HG02970 (cell line): ENCODE results near the gene CORO1C.
A peak's percentile ranks its signal among the peaks of the same experiment; 100 is the strongest.
"Not testable (repeated sequence)": the region's sequence is repeated elsewhere in the genome, so short reads cannot be mapped to it uniquely, and the experiment has no call there.

Experiments
- ATAC-seq: cut with Tn5 transposase; IDR thresholded peaks from one replicate; pipeline ENCODE4 v1.9.1; 2021; ENCODE audit warnings: mild to moderate bottlenecking, moderate library complexity, moderate number of reproducible peaks; ENCODE audit not compliant: unreplicated experiment, low FRiP score

Gene CORO1C

DNA sequence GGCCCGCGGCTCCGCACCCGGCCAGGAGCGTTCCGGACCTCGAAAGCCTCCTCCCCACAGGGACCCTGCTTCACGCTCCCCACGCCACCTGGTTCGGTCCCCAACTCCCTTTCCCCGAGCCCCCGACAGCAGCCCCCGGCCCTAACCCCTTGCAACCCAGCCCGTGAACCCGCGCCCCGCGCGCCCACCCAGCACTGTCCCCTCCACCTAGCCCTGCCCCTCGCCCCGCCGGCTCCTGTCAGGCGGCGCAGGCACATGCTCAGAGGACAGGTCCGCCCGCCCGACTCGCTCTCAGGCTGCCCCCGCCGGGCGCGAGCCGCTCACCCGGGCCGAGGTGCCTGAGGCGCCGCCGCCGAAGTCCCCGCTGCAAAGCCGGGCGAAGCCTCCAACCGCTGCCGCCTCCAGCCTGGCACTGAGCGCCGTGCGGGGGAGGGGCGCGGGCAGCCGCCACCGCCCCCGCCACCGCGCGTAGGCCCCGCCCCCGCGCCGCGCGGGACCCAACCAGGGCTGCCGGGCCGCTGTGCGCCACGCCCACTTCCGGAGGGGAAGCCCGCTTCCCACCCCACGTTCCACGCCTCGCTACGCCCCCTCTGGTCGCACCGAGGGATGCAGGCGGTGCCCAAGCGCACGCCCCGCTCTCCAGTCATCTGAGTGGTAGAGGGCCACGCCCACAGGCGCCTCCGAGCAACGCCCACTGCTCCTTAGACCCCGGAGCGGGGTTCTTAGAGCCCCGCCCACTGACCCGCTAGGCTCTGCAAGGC lies at the start of gene CORO1C:
CORO1C (minus strand) TSS at position 414 of the 761 bp plus-strand sequence. CDS start 30,200 bp downstream, outside the sequence.
- peak; percentile 77 for ATAC-seq

DNA sequence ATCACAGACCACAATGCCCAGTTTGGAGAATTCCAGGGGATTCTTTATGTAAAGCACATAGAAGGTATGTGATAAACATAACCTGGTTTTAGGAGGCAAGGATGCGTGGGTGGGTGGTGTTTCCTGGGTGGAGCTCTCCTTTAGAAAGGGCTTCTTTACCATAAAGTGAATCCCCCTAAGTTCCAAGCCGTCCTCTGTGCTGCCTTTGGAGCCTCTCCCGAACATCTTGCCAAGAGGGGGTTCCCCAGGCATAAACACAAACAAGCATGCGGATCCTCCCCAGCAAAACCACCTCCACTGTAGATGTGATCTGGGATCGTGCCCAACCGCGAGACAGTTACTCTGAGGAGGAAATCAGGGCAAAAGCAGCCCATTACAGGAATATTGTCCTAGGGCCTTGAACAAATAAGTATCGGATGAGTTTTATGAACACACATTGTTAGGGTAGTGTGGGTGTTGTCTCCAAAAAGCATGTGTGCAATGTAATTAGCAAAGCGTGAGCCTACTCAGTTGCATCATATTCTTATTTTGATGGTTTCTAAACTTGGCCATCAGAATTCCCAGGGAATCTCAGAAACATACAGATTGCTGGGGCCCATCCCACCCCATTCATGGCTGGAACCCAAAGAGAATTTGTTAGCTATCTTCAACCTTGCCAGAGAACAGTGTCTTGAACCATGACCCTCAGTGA lies 48.8 kb upstream of the CORO1C start:
- ATAC-seq: no peak

DNA sequence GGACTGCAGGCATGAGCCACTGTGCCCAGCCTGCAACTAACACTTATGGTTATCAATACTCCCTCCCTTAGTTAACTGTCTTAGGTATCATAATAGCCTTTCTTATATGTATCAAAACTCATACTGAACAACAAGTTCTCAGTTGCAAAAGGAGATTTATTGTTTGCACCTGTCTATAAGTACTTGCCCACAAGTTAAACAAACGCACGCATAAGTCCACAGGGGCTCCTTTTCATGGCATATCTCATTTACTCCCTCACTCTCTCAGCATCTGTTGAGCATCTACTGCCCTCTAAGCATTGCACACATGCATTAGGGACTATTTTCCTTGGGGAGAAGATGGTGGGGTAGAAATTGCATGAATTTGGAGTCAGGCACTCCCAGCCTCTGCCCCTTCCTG lies 46.7 kb upstream of the CORO1C start:
- no peak for ATAC-seq

DNA sequence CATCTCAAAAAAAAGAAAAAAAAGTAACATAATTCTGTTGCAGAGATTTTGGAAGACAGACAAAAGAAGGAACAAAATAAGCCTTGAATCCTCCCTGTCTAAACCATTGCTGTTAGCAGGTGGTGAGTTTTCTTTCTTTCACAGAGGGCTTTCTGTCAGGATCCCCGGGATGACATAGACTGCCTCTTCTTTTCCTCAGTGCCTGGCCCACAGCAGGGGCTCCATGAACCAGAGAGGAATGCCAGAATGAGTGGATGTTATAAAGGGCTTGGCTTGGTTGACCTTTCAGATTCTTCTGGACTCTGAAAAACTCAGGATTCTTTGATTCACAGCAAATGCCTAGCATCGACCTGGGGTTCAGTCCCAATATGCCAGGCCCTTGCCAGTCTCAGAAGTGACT lies 45.8 kb upstream of the CORO1C start:
- no peak for ATAC-seq

DNA sequence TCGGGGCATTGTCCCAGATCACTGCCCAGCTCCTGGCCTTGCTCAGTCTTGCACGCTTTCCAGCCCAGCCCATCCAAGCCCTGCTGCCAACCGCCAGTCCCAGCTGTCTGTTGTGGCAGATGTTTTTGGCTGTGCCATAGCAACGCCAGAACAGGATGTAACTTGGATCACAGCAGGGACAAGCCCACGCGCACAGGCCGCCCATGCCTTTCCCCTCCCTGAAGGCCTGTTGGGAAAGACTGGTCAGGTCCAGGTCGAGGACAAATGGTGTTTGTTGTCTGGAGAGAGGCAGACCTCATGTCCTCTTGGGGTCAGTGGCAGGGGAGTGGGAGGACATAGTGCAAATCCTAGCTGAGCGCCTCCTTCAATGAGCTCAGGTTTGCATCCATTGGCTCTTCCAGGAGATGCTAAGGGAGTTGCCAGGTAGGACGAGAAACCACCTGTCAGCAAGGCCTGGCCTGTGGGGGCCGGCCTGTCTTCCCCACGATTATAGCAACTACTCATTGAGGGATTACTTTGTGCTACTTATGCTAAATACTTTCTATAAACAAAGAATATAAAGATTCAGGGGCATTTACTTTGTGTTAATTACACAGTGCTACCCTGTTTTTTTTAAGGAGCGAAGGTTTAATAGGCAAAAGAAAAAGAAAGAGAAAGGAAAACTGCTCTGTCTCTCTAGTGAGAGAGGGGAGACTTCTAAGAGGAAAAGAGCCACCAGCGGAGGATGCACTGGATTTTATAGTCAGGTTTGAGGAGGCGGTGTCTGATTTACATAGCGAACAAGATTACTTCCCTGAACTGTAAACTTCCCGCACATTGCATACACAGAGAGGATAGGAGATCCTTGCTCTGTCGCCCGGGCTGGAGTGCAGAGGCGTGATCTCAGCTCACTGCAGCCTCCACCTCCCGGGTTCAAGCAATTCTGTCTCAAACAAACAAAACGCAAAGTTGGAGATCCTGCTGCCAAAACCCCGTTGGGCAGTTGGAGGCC lies 42.8 kb upstream of the CORO1C start:
- ATAC-seq: no peak

DNA sequence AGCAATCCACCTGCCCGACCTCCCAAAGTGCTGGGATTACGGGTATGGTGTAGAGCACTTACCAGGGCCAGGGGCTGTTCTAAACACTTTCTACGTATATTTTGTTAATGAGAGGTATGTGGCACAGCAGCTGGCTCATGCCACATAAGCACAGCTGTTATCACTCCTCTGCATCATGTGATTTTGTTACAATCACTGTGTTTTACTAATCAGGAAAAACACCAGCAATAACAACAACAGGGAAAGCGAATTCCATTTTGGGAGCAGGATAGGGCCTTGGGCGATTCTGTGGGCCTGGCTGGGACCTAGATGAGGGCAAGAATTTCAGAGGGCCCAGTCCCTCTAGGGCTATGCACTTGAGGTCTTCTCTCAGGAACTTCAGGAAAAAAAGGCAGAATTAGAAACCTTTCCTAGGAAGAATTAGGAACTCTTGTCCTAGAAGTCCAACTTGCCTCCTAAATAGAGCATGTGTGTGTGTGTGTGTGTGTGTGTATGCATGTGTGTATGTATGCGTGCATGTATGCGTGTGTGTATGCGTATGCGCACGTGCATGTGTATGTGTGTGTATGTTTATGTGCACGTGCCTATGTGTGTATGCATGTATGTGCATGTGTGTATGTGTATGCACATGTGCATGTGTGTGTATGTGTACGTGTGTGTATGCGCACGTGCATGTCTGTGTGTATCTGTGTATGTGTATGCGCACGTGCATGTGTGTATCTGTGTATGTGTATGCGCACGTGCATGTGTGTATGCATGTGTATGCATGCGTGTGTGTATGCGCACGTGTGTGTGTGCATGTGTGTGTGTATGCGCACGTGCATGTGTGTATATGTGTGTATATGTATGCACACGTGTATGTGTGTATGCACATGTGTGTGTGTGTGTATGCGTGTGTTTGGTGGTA lies 41.8 kb upstream of the CORO1C start:
- no peak for ATAC-seq

DNA sequence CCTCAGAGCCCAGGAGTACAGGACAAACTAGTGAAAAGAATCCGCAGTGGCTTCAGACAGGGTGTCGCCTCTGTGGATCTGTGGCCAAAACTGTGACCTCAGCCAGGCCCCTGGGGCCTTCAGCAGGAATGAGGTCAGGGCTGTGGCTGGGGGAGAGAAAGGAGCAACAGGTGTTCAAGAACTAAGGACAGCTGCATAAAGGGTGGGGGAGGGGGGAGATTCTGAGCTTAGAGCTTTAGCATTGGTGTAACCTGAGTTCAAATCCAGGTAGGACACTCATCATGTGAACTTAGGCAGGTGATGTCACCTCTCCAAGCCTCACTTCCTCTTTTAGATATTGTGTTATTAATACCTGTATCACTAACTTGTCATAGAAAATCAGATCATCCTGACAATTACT lies 40.9 kb upstream of the CORO1C start:
- no peak for ATAC-seq

DNA sequence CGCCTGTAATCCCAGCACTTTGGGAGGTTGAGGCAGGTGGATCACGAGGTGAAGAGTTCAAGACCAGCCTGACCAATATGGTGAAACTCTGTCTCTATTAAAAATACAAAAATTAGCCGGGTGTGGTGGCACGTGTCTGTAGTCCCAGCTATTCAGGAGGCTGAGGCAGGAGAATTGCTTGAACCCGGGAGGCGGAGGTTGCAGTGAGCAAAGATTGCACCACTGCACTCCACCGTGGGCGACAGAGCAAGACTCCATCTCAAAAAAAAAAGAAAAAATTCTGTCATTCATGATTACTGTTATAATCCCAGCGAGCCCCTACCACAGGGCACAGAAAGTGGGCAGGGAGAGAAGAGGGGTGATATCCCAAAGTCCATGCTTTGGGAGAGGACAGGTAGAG lies 40.5 kb upstream of the CORO1C start:
- ATAC-seq: not testable (repeated sequence)

DNA sequence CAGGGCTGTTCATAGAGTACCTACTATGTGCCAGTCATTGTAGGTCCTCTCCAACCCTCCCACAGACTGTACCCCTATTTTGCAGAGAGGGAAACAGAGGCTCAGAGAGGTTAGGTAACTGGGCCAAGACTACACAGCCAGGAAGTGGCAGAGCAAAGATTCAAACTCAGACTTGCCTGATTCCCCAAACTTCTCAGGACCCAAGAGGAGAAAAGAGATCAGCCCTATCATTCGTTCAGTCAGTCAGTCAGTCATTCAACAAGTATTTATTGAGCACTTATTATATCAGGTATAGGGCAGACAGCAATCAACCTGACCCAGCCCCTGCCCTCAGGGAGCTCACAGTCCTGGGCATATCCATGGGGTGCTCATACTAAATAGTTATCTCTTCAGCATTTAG lies 39.6 kb upstream of the CORO1C start:
- ATAC-seq: no peak

DNA sequence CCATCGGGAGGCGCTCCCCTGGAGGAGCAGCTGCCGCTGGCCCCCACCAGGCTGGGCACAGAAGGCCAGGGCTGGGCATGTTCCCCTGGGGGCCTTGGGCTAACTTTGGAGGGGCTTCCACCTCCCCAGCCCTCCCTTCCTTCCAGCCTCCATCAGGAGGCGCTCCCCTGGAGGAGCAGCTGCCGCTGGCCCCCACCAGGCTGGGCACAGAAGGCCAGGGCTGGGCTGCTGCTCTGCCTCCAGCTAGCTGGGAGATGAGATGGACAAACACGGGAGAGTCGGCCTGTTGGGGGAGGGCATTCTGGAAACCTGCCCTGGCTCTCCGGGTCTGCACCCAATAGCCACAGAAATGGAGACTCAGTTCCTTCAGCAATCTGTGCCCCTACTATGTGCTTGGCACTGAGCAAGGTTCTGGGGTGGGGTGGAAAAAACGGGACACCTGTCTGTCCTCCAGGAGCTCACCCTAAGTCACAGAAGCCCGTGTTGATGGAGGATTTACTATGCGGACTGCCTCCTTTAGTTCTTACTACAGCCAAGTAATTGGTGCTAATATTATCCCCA lies 39.0 kb upstream of the CORO1C start:
- no peak for ATAC-seq

DNA sequence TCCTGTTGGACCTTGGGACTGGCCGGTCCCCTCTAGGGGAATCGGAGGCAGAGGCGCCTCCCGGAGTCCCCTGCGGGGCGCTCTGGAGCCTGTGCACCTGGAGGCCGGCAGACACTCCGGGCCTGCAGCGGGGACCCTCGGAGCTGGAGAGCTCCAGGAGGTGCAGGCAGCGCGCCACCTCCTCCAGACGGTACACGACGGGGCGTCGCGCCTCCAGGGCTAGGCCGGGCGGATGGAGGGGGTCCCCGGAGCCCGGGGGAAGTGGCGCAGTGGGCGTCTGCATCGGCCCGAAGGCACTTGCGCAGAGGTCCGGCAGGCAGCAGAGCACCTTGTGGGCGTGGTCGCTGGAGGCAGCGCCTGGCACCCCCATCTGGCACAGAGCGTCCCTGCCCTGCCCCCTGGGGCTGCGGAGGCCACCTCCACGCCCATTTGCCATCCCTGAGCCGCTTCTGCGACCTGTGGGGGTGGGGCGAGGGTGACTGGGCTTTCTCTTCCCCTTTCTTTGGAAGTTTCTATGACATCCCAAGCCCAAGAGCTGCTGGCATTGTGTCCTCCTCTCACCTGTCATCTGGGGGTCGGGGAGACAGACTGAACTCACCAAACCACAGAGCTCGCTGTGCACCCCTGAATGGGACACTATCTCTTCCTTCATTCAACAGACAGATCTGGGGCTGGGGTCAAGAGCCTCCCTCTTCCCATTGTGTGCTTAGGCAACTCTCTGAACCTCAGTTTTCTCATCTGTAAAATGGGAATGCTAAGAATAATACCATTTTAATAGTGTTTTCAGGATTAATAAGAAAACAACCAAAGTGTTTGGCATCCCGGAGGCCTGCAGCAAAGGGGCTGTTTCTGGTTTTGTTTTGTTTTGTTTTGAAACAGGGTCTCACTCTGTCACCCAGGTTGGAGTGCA lies 37.5 kb upstream of the CORO1C start:
- ATAC-seq: no peak

DNA sequence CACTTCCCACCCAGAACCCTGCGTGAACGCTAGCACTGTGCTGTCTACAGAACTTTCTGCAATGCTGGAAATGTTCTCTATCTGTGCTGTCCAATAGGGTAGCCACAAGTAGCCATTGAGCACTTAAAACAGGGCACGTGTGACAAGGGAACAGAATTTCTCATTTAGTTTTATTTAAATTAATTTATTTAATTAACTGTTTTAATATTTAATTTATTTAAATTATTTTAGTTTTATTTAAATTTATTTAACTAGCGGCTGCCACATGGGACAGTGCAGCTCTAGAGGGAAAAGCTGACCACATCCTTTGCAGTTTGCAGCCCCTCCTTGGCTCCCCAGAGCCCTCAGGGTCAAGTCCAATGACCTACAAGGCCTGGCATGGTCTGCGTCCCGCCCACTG lies 35.0 kb upstream of the CORO1C start:
- no peak for ATAC-seq

DNA sequence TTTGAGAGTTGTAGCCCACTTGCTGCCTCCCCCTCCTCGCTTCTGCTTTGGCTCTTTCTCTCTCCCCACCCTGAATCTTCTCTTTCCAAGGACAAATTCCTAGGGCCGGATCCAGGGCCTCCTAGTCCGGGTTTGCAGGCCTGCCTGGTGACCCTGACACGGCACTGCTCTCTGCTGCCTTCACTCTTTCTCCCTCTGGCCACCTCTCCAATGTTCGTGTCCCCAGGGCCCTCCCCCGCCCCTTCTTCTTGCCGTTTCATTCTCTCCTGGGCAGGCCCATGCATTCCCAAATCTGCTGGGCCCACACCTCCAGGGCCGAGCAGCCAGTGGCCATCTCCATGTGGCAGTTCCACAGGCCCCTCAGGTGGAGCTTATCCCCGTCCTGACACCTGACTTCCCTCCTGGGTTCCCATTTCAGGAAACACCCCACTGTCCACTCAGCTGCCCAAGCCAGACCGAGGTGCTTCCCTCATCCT lies 34.0 kb upstream of the CORO1C start:
- ATAC-seq: no peak

DNA sequence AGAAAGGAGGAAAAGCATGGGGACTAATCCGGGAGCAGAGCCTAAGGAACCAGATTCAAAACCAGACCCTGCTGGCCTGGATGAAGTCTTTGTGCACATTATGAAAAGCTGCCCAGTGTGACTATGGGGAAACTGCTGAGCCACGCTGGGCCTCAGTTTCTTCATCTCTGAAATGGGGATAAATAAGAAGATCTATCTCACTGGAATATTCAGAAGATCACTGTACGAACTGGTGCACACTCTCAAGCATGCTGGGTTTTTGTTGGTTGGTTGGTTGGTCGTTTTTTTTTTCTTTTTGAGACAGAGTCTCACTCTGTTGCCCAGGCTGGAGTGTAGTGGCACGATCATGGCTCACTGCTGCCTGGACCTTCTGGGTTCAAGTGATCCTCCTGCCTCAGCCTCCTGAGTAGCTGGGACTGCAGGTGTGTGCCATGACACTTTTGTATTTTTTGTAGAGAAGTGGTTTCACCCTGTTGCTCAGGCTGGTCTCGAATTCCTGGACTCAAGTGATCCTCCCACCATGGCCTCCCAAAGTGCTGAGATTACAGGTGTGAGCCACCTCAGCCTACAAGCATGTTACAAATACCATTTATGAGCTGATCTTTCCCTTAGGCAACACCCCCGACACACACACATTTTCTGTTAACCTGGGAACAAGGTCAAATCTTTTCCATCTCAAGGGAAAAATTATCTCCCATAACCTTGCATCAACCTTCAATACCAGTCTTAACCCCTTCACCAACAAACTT lies 33.4 kb upstream of the CORO1C start:
- no peak for ATAC-seq

DNA sequence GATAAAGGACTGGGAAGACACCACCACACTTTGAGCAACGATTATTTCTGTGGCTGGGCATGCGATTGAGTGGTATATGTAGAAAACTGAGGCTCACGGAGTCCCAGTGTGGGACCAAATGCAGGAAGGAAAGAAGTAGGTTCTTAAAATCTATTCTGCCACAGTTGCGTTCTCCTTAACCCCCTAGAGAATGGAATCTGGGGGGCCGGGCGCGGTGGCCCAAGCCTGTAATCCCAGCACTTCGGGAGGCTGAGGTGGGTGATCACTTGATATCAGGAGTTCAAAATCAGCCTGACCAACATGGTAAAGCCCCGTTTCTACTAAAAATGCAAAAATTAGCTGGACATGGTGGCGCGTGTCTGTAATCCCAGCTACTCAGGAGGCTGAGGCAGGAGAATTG lies 29.9 kb upstream of the CORO1C start:
- ATAC-seq: no peak

DNA sequence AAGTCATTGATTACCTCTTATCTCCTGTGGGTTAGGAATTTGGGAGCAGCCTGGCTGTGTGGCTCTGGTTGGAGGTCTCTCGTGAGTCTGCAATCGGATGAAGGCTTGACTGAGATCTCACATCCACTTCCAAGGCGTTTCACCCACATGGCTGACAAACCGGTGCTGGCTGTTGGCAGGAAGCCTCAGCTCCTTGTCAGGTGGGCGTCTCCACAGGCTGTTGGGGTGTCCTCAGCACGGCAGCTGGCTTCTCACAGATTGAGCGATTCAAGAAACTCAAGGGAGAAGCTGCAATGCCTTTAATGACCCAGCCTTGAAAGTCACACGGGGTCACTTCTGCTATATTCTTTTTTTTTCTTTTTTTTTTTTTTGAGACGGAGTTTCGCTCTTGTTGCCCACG lies 28.6 kb upstream of the CORO1C start:
- ATAC-seq: no peak

DNA sequence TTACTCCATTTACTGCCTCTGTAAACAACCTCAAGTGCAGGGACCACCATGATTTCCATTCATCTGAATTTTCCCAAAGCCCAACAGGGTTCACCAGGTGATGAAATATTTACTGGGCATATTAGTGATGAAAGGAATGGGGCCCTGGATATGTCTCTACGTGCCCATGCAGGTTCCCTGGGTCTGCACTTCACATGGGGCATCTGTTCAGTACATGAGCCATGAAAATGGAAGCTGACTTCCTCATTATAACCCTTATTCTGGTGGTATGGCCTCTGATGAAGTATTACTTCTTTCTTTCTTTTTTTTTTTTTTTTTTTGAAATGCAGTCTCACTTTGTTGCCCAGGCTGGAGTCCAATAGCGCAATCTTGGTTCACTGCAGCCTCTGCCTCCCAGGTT lies 26.5 kb upstream of the CORO1C start:
- ATAC-seq: no peak

DNA sequence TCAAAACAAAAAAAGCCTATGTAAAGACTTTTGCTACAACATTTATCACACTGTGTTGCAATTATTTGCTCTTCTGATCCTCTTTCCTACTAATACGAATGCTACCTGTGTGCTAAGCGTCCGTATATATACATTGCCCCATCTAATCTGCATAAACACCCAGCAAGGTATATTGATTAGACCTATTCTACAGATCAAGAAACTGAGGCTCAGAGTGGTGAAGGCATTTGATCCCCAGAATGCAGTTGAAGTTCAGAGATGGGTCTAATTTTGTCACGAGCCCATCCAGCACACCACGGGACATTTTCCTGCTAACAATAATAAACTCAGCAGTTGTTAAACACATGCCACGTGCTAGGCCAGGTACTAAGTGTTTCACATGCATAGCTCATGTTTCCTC lies 25.1 kb upstream of the CORO1C start:
- no peak for ATAC-seq
